Left ventricle myocardium superior (tissue), 1 donor: ENCODE measurements around the gene MEGF11. TPM values are rescaled to one million over a fixed set of nuclear protein-coding genes. Genes with fewer than 3 reads are reported as not detected.
A peak's percentile ranks its signal among the peaks of the same experiment; 100 is the strongest.

Experiments
- ATAC-seq: fragments of 200-7000 bp; cut with Tn5 transposase; one replicate; pipeline ENCODE4 v1.9.1; 2020; ENCODE audit warnings: mild to moderate bottlenecking, moderate library complexity
- DNase-seq: peaks from one replicate; pipeline ENCODE4 v3.0.0-alpha.2; 2020
- intact Hi-C: fragments of 100-400 bp; cut with micrococcal nuclease; formaldehyde crosslinking; loops from one replicate; pipeline ENCODE4 v1.11.0; 2022
- total RNA-seq: library from RNA; stranded (reverse); fragmentation: NEBNext Ultra II Directional; extraction: Animal tissue kit (Norgen Biotek cat#: 25700); gene quantifications from one replicate; pipeline ENCODE4 v1.2.1, GENCODE V29; 2021
- donor health status: DM: no; HTN: yes; CAD: no; lungs with severe emphysema.

The MEGF11 gene
- total RNA-seq, 1 donor from 2014 or later, result not detected

GRCh38 chr15:65926459-65926858 lies 327.1 kb downstream of the MEGF11 start:
- DNase-seq (no peak), ATAC-seq (no peak)
- intact Hi-C loops, result no loop called here

- ATAC-seq, result no peak
- no peak for DNase-seq
- intact Hi-C loops, result no loop called here
Measured at GRCh38 chr15:65925338-65925737, 328.2 kb downstream of the MEGF11 start.

DNA sequence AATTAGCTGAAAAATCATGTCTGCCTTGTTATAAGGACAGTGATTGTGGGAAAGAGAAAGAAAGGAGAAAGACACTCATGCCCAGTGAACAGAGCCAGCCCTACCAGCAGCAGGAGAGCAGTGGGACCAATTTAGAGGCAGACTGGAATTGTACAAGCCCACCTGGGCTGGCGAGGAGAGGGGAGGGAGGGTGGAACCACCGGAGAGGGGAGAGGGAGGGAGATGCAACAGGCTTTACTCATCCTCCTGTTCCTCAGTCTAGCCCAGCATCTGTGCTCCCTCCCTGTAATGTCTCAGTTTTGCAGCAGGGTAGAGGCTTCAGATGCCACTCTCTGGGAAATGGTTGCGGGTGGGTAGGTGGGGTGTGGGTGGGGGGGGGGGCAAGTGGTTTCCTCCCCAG lies 329.5 kb downstream of the MEGF11 start:
- intact Hi-C loops, result no loop called here
- no peak for DNase-seq
- ATAC-seq, result no peak

- intact Hi-C loops, result no loop called here
- no peak for DNase-seq
- ATAC-seq, result no peak
Measured at GRCh38 chr15:65923264-65923663, 330.3 kb downstream of the MEGF11 start.

DNA sequence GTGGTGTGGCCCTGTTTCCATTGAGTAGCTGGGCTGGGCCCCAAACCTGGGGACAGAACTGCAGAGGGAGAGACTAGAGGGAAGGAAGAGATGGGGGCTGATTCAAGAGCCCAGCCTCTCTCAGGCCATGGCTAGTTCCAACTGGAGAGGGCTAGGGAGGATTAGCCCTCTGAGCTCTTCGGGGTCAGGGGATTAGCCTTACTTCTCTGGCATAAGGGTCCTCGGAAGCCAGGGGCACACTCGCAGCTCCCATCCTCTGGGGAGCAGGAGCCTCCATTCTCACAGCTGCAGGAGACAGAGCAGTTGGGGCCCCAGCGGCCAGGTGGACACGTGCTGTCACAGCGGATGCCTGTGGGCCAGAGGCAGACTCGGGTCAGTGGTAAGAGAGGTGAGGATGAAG lies 330.9 kb downstream of the MEGF11 start:
- intact Hi-C loops, result no loop called here
- ATAC-seq (no peak), DNase-seq (no peak)

- DNase-seq, result no peak
- no peak for ATAC-seq
- intact Hi-C loops, result no loop called here
Measured at GRCh38 chr15:65921780-65922179, 331.8 kb downstream of the MEGF11 start.

GRCh38 chr15:65920825-65921309 lies 332.7 kb downstream of the MEGF11 start:
- intact Hi-C loops, result no loop called here
- ATAC-seq, result no peak
- DNase-seq, result no peak

DNA sequence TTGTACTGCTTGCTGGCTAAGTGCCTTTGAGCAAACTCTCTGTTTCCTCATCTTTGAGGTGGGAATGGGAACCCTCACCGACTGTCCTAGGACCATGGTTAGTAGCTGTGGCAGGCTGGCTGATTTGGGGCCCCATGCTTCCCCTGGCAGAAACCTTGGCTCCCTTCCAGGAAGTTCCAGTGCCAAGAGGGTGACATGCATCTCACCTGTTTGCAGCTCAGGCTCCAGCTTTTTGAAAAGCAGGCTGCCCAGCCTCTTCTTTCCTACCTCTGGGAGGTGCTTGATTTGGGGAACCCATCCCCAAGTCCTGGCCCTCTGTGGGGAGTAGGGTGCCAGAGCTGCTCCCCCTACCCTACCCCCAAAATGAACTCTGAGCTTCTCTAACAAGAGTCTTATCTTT lies 333.4 kb downstream of the MEGF11 start:
- intact Hi-C loops, result no loop called here
- DNase-seq (no peak), ATAC-seq (no peak)

GRCh38 chr15:65919353-65919752 lies 334.2 kb downstream of the MEGF11 start:
- intact Hi-C loops, result loop anchor here (10.0 kb wide), 1 partner anchor 365 kb away; no protein-coding TSS in a partner anchor
- ATAC-seq (no peak), DNase-seq (no peak)

DNA sequence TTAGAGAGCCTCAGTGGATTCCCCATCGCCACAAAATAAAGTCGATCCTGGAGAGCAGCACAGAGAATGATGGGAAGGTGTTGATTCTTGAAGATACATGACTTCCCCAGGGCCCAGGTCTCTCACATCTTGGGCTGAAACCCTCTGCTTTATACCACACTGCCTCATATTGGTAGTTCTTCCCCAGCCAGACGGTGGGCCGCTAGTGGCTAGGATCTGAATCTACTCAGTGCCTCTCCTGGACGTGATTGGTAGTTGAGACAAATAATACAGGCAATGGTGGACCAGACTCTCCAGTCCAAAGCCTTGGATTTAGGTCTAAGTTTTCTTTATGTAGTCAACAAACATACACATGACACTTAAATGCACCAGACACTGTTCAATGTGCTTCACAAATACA lies 334.6 kb downstream of the MEGF11 start:
- intact Hi-C loops, result loop anchor here (10.0 kb wide), 1 partner anchor 366 kb away; no protein-coding TSS in a partner anchor
- ATAC-seq, result no peak
- no peak for DNase-seq

DNA sequence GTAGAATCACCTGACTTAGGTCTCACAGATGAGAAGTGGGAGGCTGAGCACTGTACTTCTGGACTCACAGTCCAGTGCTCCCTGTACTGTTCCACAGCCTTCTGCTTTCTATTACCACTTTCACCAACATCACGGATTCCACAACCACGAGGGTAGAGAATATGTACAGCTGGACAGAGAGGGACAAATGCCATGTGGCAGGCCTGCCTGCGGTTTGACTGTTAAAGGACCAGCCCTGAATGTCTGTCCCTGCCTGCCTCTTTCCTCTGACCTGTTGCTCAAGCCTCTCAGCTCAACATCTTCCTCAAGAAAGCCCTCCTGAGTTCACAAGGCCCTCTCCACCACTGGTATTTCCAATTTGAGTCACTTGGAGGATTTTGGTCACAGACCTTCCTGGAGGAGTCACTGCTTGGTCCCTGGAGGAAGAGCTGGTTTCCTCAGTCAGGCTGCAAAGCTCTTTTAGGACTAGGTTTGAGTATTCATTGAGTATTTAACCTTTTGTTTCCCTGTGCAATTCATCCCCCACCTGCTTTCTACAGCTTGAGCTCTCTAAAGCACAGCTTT lies 335.1 kb downstream of the MEGF11 start:
- intact Hi-C loops, result loop anchor here (10.0 kb wide), 1 partner anchor 366 kb away; no protein-coding TSS in a partner anchor
- ATAC-seq, result no peak
- no peak for DNase-seq

DNA sequence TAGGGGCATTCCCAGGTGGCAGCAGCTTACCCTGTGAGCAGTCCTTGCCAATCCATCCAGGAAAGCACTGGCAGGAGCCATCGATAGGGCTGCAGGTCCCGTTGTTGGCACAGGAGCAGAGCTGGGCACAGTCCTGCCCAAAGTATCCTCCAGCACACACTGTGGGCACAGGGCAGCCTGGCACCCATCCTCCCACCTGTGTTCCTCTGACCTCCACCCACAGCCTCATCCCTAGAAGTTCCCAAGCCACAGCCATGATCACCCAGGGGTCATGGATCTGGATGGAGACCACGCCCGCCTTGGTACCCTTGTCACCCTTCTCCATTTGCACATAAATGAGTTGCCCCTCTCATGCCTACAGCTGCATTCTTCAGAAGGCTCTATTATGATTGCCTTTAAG lies 335.6 kb downstream of the MEGF11 start:
- intact Hi-C loops, result loop anchor here (10.0 kb wide), 1 partner anchor 367 kb away; no protein-coding TSS in a partner anchor
- DNase-seq (no peak), ATAC-seq (no peak)

GRCh38 chr15:65917407-65917756 lies 336.2 kb downstream of the MEGF11 start:
- no peak for DNase-seq
- intact Hi-C loops, result loop anchor here (10.0 kb wide), 1 partner anchor 367 kb away; no protein-coding TSS in a partner anchor
- no peak for ATAC-seq

- DNase-seq (peak; percentile 72), ATAC-seq (peak; percentile 92)
- intact Hi-C loops, result loop anchor here (10.0 kb wide), 1 partner anchor 368 kb away; no protein-coding TSS in a partner anchor
Measured at GRCh38 chr15:65916664-65917406, 336.7 kb downstream of the MEGF11 start.

- intact Hi-C loops, result loop anchor here (10.0 kb wide), 1 partner anchor 369 kb away; no protein-coding TSS in a partner anchor
- peak; percentile 19 for ATAC-seq
- no peak for DNase-seq
Measured at GRCh38 chr15:65916041-65916663, 337.4 kb downstream of the MEGF11 start.

- intact Hi-C loops, result loop anchor here (10.0 kb wide), 1 partner anchor 370 kb away; no protein-coding TSS in a partner anchor
- DNase-seq, result no peak
- ATAC-seq, result no peak
Measured at GRCh38 chr15:65914981-65915925, 338.3 kb downstream of the MEGF11 start.

- no peak for DNase-seq
- ATAC-seq, result no peak
- intact Hi-C loops, result loop anchor here (10.0 kb wide), 1 partner anchor 370 kb away; no protein-coding TSS in a partner anchor
Measured at GRCh38 chr15:65914386-65914785, 339.2 kb downstream of the MEGF11 start.

DNA sequence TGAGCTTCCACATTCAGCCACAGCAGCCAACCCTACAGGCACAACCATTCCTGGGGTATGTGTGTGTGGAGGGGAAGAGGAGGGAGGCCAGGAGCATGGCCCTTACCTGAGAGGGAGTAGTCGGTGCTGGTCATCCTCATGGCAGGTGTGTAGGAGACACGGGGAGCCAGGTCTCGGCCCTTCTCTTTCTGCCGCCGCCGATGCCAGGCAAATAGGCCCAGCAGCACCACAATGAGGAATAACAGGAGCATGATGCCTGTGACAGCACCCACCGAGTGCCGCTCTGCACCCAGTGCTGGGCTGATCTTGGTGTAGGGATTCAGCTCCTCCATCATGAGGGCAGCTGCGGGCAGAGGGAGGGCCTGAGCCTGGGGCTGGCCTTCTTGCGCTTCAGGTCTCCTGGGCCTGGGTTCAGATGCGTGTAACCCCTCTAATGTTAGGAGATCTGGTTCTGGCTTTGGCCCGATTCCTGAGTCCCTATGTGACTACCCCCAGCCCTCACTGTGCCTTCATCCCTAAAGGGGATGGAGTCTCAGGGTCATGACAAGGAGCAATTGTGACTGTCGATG lies 339.8 kb downstream of the MEGF11 start:
- intact Hi-C loops, result loop anchor here (10.0 kb wide), 1 partner anchor 371 kb away; no protein-coding TSS in a partner anchor
- no peak for DNase-seq
- ATAC-seq, result no peak
